ENCODE results near the gene CCDC169. TPM values are rescaled to one million over a fixed set of nuclear protein-coding genes. Genes with fewer than 3 reads are reported as not detected.
"Not testable (repeated sequence)": the region's sequence is repeated elsewhere in the genome, so short reads cannot be mapped to it uniquely, and the experiment has no call there.

CCDC169 gene
- polyA plus RNA-seq, 1 donor: 3.0 TPM

DNA sequence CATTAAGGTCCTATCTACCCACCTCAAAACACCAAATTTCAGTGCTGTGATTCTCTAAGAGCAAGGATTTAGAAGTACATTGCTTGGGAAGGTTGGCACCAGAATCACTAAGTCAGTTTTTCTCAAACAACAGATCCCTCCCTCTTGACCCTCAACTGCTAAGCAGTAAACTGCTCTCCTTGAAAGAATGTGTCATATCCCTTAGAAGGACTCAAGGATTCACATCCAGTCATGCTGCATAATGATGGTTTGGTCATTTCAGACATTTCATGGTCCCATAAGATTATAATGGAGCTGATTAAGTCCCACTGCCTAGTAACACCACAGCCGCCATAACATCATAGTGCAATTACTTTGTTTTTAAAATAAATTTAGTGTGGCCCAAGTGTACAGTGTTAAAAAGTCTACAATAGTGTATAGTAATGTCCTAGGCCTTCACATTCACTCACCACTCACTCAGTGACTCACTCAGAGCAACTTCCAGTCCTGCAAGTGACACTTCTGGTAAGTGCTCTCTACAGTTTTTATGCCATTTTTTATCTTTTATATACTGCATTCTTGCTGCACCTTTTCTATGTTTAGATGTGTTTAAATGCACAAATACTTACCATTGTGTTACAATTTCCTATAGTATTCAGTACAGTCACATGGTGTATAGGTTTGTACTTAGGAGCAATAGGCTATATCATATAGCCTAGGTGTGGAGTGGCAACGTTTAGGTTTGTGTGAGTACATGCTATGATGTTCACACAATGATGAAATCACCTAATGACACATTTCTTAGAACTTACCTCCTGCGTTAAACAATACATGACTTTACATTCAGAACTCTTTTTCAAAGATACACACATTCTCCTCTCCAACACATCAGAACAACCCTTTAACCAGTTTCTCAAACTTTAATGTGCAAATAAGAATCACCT, 15.7 kb upstream of the CCDC169 start:
- no peaks in the 10 kb centered on the region for H3K4me1 ChIP-seq (ENCODE audit: control insufficient read depth, insufficient read depth, low read length)
- no peaks in the 10 kb centered on the region for H3K9me3 ChIP-seq (ENCODE audit: control insufficient read depth, low read depth, low read length)
- H3K36me3 ChIP-seq (ENCODE audit: control insufficient read depth, insufficient read depth, low read length): peaks cover 32% of the 10 kb centered on the region
- 100% methylated on average over 1 of the region's 3 CpGs for WGBS (ENCODE audit: insufficient coverage, low lambda C conversion rate)
- DNase-seq: no peak
- H3K27me3 ChIP-seq (ENCODE audit: control insufficient read depth, insufficient read depth, low read length): no peaks in the 10 kb centered on the region
- H3K4me3 ChIP-seq (ENCODE audit: low read length): no peak overlapping the region
- H3K27ac ChIP-seq (ENCODE audit: low read length): no peak overlapping the region

DNA sequence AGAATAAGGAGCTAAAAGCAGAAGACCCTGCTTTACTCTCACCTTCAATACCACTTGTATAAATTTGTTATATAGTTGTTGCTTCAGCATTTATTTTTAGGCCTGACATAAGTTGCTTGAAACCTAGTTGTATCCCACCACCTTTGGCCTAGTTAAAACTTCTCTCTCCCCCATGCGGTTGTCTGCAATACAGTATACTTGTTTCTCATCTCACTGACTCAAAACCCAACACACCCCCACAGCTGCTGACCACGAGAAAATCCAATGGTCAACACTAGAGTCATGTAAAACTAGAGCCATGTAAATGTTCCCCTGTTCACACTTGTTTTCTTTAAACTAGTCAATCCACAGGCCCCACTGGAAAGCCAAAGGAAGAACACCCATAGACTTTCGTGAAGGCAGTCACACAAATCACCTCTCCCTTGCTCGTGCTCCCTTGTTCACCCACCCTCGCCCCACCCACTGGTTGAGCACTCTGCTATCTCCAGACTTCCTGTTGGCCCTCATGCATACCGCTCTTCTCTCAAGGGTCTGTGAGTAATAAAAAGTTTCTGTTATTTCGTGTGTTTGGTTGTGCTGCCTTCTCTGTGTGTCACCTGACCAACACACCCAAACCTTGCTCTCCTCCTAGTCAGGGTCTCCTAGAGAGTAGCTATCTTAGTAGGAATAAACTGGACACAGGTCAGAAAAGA, 12.9 kb upstream of the CCDC169 start:
- no CpG with 5 or more reads among the region's 7 CpGs for WGBS (ENCODE audit: insufficient coverage, low lambda C conversion rate)
- Histone ChIP-seq H3K27ac (ENCODE audit: low read length) (no peak overlapping the region), H3K4me1 (ENCODE audit: control insufficient read depth, insufficient read depth, low read length) (no peaks in the 10 kb centered on the region), H3K4me3 (ENCODE audit: low read length) (no peak overlapping the region), H3K36me3 (ENCODE audit: control insufficient read depth, insufficient read depth, low read length) (peaks cover 32% of the 10 kb centered on the region), H3K27me3 (ENCODE audit: control insufficient read depth, insufficient read depth, low read length) (no peaks in the 10 kb centered on the region), H3K9me3 (ENCODE audit: control insufficient read depth, low read depth, low read length) (no peaks in the 10 kb centered on the region)
- DNase-seq: no peak

DNA sequence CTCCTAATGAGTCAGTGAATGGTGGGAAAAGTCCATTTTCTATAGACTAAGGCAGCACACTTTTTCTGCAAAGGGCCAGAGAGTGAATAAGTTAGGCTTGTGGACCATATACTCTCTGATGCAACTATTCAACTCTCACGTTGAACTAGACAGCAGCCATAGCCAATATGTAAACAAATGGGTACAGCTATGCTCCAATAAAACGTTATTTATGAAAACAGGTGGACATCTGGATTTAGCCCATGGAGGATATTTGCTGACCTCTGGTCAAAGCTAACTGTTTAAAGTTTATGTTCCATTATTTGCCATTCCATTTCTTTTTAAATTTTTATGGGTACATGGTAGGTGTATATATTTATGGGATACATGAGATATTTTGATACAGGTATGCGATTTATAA, 4.7 kb upstream of the CCDC169 start:
- Histone ChIP-seq H3K4me1 (ENCODE audit: control insufficient read depth, insufficient read depth, low read length) (no peaks in the 10 kb centered on the region), H3K27me3 (ENCODE audit: control insufficient read depth, insufficient read depth, low read length) (peaks cover 3% of the 10 kb centered on the region), H3K36me3 (ENCODE audit: control insufficient read depth, insufficient read depth, low read length) (no peaks in the 10 kb centered on the region), H3K4me3 (ENCODE audit: low read length) (no peak overlapping the region), H3K27ac (ENCODE audit: low read length) (no peak overlapping the region), H3K9me3 (ENCODE audit: control insufficient read depth, low read depth, low read length) (no peaks in the 10 kb centered on the region)
- DNase-seq: no peak
- WGBS (ENCODE audit: insufficient coverage, low lambda C conversion rate): 100% methylated on average over 1 of the region's 3 CpGs

DNA sequence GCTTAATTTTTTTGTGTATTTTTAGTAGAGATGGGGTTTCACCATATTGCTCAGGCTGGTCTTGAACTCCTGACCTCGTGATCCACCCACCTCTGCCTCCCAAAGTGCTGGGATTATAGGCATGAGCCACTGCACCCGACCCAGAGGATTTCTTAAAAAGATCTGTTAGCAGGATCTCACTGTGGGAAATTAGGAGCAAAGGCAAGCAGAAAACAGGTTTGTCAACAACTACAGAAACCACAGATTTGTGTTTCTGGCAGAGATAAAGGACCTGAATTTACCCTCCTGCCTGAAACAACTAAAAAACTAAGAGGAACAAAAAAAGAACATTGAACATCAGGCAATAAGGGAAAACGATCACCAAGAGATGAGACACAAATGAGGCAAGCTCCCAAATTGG, 1.9 kb upstream of the CCDC169 start:
- not testable (repeated sequence) for H3K36me3 ChIP-seq (ENCODE audit: control insufficient read depth, insufficient read depth, low read length); H3K9me3 ChIP-seq (ENCODE audit: control insufficient read depth, low read depth, low read length); H3K4me1 ChIP-seq (ENCODE audit: control insufficient read depth, insufficient read depth, low read length); H3K4me3 ChIP-seq (ENCODE audit: low read length); DNase-seq; H3K27ac ChIP-seq (ENCODE audit: low read length); H3K27me3 ChIP-seq (ENCODE audit: control insufficient read depth, insufficient read depth, low read length)
- no CpG with 5 or more reads among the region's 3 CpGs for WGBS (ENCODE audit: insufficient coverage, low lambda C conversion rate)

DNA sequence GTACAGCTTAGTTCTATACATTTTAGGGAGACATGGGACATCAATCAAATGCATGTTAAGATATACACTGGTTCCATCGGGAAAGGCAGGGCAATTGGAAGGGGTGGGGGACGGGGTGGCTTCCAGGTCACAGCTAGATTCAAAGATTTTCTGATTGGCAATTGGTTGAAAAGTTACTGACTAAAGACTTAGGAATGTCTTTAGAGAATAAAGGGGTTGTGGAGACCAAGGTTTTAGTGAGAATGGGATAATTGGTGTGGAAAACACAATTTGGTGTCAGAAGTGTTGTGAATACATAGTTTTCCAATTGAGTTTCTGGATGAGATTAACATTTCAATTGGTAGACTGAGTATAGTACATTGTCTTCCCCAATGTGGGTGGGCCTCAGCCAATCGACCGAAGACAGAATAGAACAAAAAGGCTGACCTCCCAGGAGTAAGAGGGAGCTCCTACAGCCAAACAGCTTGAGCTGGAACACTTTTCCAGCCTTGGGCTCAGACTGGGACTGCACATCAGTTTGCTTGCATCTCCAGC, 988 bp upstream of the CCDC169 start:
- Histone ChIP-seq H3K4me3 (ENCODE audit: low read length) (peak overlapping the region; percentile 75), H3K4me1 (ENCODE audit: control insufficient read depth, insufficient read depth, low read length) (no peaks in the 10 kb centered on the region), H3K27me3 (ENCODE audit: control insufficient read depth, insufficient read depth, low read length) (peaks cover 3% of the 10 kb centered on the region), H3K9me3 (ENCODE audit: control insufficient read depth, low read depth, low read length) (no peaks in the 10 kb centered on the region), H3K36me3 (ENCODE audit: control insufficient read depth, insufficient read depth, low read length) (no peaks in the 10 kb centered on the region), H3K27ac (ENCODE audit: low read length) (no peak overlapping the region)
- peak in 1 of 2 donors; percentile 13 for DNase-seq
- WGBS (ENCODE audit: insufficient coverage, low lambda C conversion rate): 20% methylated on average over 1 of the region's 4 CpGs

DNA sequence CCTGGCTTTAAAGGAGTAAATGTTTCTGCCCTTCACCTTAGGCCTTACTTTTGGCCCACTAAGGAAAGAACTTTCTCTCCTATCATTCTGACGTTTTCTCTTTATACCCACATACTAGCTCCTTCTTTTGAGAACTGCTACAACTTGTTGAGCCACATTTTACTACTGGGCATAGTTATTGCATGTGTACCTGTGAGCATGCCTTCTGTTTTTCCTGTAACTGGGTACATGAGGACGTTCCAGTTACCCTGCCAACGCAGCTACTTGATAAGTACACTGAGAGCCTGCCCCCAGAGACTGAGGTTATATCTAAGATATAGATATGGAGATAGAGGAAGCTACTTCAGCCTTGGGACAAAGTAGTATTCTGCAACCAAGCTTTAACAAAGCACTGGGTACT, 3.5 kb downstream of the CCDC169 start:
- Histone ChIP-seq H3K9me3 (ENCODE audit: control insufficient read depth, low read depth, low read length) (no peaks in the 10 kb centered on the region), H3K27me3 (ENCODE audit: control insufficient read depth, insufficient read depth, low read length) (peaks cover 3% of the 10 kb centered on the region), H3K27ac (ENCODE audit: low read length) (no peak overlapping the region), H3K4me3 (ENCODE audit: low read length) (no peak overlapping the region), H3K36me3 (ENCODE audit: control insufficient read depth, insufficient read depth, low read length) (no peaks in the 10 kb centered on the region), H3K4me1 (ENCODE audit: control insufficient read depth, insufficient read depth, low read length) (no peaks in the 10 kb centered on the region)
- no CpG with 5 or more reads among the region's 3 CpGs for whole genome bisulfite sequencing (ENCODE audit: insufficient coverage, low lambda C conversion rate)
- no peak for DNase-seq

DNA sequence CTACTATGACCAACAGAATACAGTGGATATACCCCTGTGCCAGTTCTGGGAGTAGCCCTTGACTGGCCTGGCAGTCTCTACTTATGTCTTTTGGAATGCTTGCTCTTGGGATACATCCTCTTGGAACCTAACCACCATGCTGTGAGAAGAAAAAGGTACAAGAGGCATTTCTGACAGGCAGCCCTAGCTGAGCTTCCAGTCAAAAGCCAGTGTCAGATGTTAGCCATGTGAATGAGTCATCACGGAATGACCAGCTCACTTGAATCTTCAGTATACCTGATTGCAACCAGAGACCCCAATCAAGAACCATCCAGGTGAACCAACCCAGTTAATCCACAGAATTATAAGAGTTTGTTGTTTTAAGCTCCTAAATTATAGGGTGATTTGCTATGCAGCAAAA, 4.1 kb downstream of the CCDC169 start:
- no peak for DNase-seq
- no peaks in the 10 kb centered on the region for H3K9me3 ChIP-seq (ENCODE audit: control insufficient read depth, low read depth, low read length)
- WGBS (ENCODE audit: insufficient coverage, low lambda C conversion rate): no CpG with 5 or more reads among the region's 1 CpG
- no peak overlapping the region for H3K27ac ChIP-seq (ENCODE audit: low read length)
- no peaks in the 10 kb centered on the region for H3K36me3 ChIP-seq (ENCODE audit: control insufficient read depth, insufficient read depth, low read length)
- peaks cover 3% of the 10 kb centered on the region for H3K27me3 ChIP-seq (ENCODE audit: control insufficient read depth, insufficient read depth, low read length)
- no peak overlapping the region for H3K4me3 ChIP-seq (ENCODE audit: low read length)
- no peaks in the 10 kb centered on the region for H3K4me1 ChIP-seq (ENCODE audit: control insufficient read depth, insufficient read depth, low read length)

DNA sequence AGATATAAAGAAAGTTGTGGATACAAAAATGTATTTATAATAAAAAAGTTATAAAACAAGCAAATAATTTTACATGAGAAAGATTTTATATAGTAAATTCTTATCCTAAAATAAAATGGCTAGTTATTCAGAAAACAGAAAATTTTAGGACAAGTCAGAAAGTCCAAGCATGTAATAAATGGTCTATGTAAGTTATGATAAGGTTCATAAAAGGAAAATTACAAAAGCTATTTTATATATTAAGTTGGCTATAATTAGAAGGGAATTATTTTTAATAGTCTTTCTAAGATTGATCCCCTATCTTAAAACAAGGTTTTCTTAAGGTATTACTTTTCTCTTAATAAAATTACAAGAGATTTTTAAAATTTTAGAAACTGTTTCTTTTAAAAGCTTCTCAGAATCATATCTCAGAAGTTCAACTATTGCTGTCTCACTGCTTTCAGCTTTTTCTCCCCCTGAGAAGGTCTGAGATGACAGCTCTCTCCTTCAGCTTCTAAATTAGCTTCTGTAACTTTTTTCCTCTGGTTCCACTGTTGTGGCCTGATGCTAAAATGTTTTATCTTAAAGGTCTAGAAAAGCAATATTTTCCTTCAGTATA, 8.7 kb downstream of the CCDC169 start:
- Histone ChIP-seq H3K36me3 (ENCODE audit: control insufficient read depth, insufficient read depth, low read length) (no peaks in the 10 kb centered on the region), H3K27ac (ENCODE audit: low read length) (no peak overlapping the region), H3K4me1 (ENCODE audit: control insufficient read depth, insufficient read depth, low read length) (no peaks in the 10 kb centered on the region), H3K27me3 (ENCODE audit: control insufficient read depth, insufficient read depth, low read length) (no peaks in the 10 kb centered on the region), H3K9me3 (ENCODE audit: control insufficient read depth, low read depth, low read length) (peaks cover 2% of the 10 kb centered on the region), H3K4me3 (ENCODE audit: low read length) (no peak overlapping the region)
- DNase-seq: no peak

DNA sequence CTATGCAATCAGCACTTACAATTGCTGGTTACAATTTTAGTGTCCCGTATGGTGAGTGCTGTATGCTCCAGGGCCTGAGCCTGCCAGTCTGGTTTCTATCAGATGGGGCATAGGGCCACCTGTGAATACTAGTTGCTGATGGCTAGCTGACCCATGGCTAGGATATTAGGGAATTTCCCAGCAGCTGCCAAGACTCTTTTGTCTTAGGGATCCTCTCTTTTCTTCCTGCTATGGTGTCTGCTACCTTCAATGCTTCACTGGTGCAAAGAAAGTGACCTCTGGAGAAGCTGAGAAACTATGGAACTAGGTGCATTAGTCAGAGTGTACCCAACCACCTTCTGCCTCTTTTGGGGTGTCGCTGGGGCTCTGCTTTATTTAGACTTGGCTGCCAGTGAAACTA, 11.6 kb downstream of the CCDC169 start:
- Histone ChIP-seq H3K4me3 (ENCODE audit: low read length) (no peak overlapping the region), H3K4me1 (ENCODE audit: control insufficient read depth, insufficient read depth, low read length) (no peaks in the 10 kb centered on the region), H3K27ac (ENCODE audit: low read length) (no peak overlapping the region), H3K9me3 (ENCODE audit: control insufficient read depth, low read depth, low read length) (peaks cover 2% of the 10 kb centered on the region), H3K36me3 (ENCODE audit: control insufficient read depth, insufficient read depth, low read length) (no peaks in the 10 kb centered on the region), H3K27me3 (ENCODE audit: control insufficient read depth, insufficient read depth, low read length) (no peaks in the 10 kb centered on the region)
- DNase-seq: no peak
- WGBS (ENCODE audit: insufficient coverage, low lambda C conversion rate): no CpG with 5 or more reads among the region's 2 CpGs

DNA sequence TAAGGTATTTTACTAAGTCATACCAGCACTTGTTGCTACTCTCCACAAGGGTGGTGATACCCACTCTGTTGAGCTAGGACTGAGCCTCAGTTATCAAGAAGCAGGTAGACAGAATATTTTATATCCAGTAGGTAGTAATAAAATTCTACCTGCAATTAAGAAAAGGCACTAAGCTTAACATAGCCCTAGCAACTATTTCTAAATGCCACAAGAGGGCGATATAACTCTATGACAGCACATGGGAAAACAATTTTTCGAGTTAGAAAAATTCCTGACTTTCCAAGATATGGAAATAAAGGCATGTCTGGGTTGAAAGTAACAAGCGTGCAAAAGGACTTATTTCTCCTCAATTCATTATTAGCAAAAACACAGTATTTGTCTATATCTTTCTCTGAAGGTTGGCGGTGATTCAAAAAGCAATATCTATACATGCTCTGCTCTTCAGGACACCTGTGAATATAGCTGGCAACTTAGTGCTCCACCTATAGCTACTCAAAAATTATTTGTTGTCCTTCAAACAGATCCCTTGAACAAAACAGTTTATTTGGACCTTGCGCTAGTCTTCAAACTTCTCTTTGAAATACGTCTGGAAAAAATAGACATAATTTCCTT, 14.7 kb downstream of the CCDC169 start:
- Histone ChIP-seq H3K36me3 (ENCODE audit: control insufficient read depth, insufficient read depth, low read length) (no peaks in the 10 kb centered on the region), H3K4me3 (ENCODE audit: low read length) (no peak overlapping the region), H3K4me1 (ENCODE audit: control insufficient read depth, insufficient read depth, low read length) (no peaks in the 10 kb centered on the region), H3K27ac (ENCODE audit: low read length) (no peak overlapping the region), H3K27me3 (ENCODE audit: control insufficient read depth, insufficient read depth, low read length) (no peaks in the 10 kb centered on the region), H3K9me3 (ENCODE audit: control insufficient read depth, low read depth, low read length) (no peaks in the 10 kb centered on the region)
- 65% methylated on average over 3 of the region's 6 CpGs for WGBS (ENCODE audit: insufficient coverage, low lambda C conversion rate)
- DNase-seq: peak in 1 of 2 donors; percentile 16
